CD4-positive, alpha-beta T cell treated with Interleukin-12 subunit alpha and Interleukin-12 subunit beta, for 1 hour (primary cell): ENCODE results near the gene PUDP.
A peak's percentile ranks its signal among the peaks of the same experiment; 100 is the strongest.
"Not testable (repeated sequence)": the region's sequence is repeated elsewhere in the genome, so short reads cannot be mapped to it uniquely, and the experiment has no call there.

ENCODE experiments used
- DNase-seq: peaks from one replicate; pipeline ENCODE4 v3.0.0-alpha.2; 2020

The PUDP gene

GRCh38 chrX:7147978-7148854 is at the start of gene PUDP:
TSS of gene PUDP (minus strand) at chrX:7148153. CDS start at chrX:7148113, 40 bp downstream.
- DNase-seq, result peak; percentile 88

- DNase-seq, result no peak
Measured at GRCh38 chrX:7194606-7195005, 46.7 kb upstream of the PUDP start.

- no peak for DNase-seq
Measured at GRCh38 chrX:7192871-7193270, 44.9 kb upstream of the PUDP start.

- DNase-seq, result no peak
Measured at GRCh38 chrX:7191681-7192110, 43.7 kb upstream of the PUDP start.

- no peak for DNase-seq
Measured at GRCh38 chrX:7190157-7190556, 42.2 kb upstream of the PUDP start.

- no peak for DNase-seq
Measured at GRCh38 chrX:7188672-7189071, 40.7 kb upstream of the PUDP start.

- no peak for DNase-seq
Measured at GRCh38 chrX:7184816-7185215, 36.9 kb upstream of the PUDP start.

GRCh38 chrX:7179446-7179845 is 31.5 kb upstream of the PUDP start:
- no peak for DNase-seq

GRCh38 chrX:7178859-7179258 is 30.9 kb upstream of the PUDP start:
- not testable (repeated sequence) for DNase-seq

GRCh38 chrX:7170898-7171297 is 22.9 kb upstream of the PUDP start:
- DNase-seq, result peak; percentile 28

GRCh38 chrX:7169627-7170026 is 21.7 kb upstream of the PUDP start:
- no peak for DNase-seq

GRCh38 chrX:7168371-7168770 is 20.4 kb upstream of the PUDP start:
- no peak for DNase-seq

- DNase-seq, result no peak
Measured at GRCh38 chrX:7164174-7164573, 16.2 kb upstream of the PUDP start.

- no peak for DNase-seq
Measured at GRCh38 chrX:7163146-7163677, 15.3 kb upstream of the PUDP start.

GRCh38 chrX:7159149-7159861 is 11.4 kb upstream of the PUDP start:
- no peak for DNase-seq

- no peak for DNase-seq
Measured at GRCh38 chrX:7158468-7158990, 10.6 kb upstream of the PUDP start.

- no peak for DNase-seq
Measured at GRCh38 chrX:7156879-7157278, 8.9 kb upstream of the PUDP start.

GRCh38 chrX:7155163-7155562 is 7.2 kb upstream of the PUDP start:
- DNase-seq, result no peak

GRCh38 chrX:7154041-7154597 is 6.2 kb upstream of the PUDP start:
- DNase-seq, result no peak

- no peak for DNase-seq
Measured at GRCh38 chrX:7153231-7153630, 5.3 kb upstream of the PUDP start.

GRCh38 chrX:7149411-7149810 is 1.5 kb upstream of the PUDP start:
- no peak for DNase-seq

GRCh38 chrX:7147413-7147977 is 458 bp downstream of the PUDP start, which contains the start of gene STS:
TSS of gene STS (plus strand) at chrX:7147712. CDS start at chrX:7253200, 105,488 bp downstream.
- DNase-seq, result peak; percentile 26
